Endothelial cell of umbilical vein (primary cell): ENCODE data around the gene OR2G6. TPM values are rescaled to one million over a fixed set of nuclear protein-coding genes. Genes with fewer than 3 reads are reported as not detected.
"Not testable (repeated sequence)": the region's sequence is repeated elsewhere in the genome, so short reads cannot be mapped to it uniquely, and the experiment has no call there.

Source experiments
- BruUV-seq: library from RNA; stranded (reverse); fragments of 400-500 nt; replicated peaks from 2 replicates; lab custom pipeline; 2021; lab: Mats Ljungman, UMichigan
- CTCF ChIA-PET: fragments of 300-600, 350-600 bp; sonication (Branson Sonifier 250); formaldehyde crosslinking; loops from one replicate; lab custom pipeline; 2021; ENCODE audit warnings: antibody characterized with exemption, inconsistent platforms; lab: Charles Lee
- POLR2A ChIA-PET: fragments of 300-600, 350-600 bp; sonication (Branson Sonifier 250); formaldehyde crosslinking; loops from one replicate; lab custom pipeline; 2021; ENCODE audit warnings: antibody characterized with exemption, inconsistent platforms; lab: Charles Lee
- DNase-seq: peaks from one replicate; pipeline ENCODE4 v3.0.0-alpha.2; 2011; ENCODE audit warnings: low read depth, low spot score
- FAIRE-seq: peaks from 2 replicates; lab custom pipeline; 2011; peaks lifted over from hg19 to GRCh38; lab: Jason Lieb, UNC
- H2AFZ ChIP-seq: 2 replicates; pipeline ENCODE4 v1.6.0; 2012; ENCODE audit warnings: low read depth, low read length, control low read depth, inconsistent platforms
- H3K27ac ChIP-seq: 2 replicates; pipeline ENCODE4 v1.5.1; 2011; ENCODE audit warnings: low read depth, mild to moderate bottlenecking, control low read depth, low read length, moderate library complexity; ENCODE audit not compliant: insufficient read depth
- H3K27me3 ChIP-seq, 2 experiments: 2 replicates each; pipeline versions ENCODE4 v1.6.0 to v1.6.1; 2011; ENCODE audit warnings: low read length in 2 of 2, mixed read lengths in 1 of 2; ENCODE audit not compliant: control insufficient read depth in 2 of 2, insufficient read depth in 2 of 2
- H3K36me3 ChIP-seq, 2 experiments: 2 replicates in 1 of 2; 3 replicates in 1 of 2; pipeline ENCODE4 v1.5.1; 2011; ENCODE audit warnings: low read length in 2 of 2, mild to moderate bottlenecking in 1 of 2, moderate library complexity in 1 of 2; ENCODE audit not compliant: control insufficient read depth in 2 of 2, insufficient read depth in 2 of 2; ENCODE audit errors: extremely low read depth in 1 of 2
- H3K4me1 ChIP-seq: 3 replicates; pipeline ENCODE4 v1.5.1; 2011; ENCODE audit warnings: mild to moderate bottlenecking, low read length; ENCODE audit not compliant: control insufficient read depth, insufficient read depth; ENCODE audit errors: extremely low read depth
- H3K4me2 ChIP-seq: 2 replicates; pipeline ENCODE4 v1.6.1; 2011; ENCODE audit warnings: low read length, control low read depth, mixed read lengths; ENCODE audit not compliant: insufficient read depth
- H3K4me3 ChIP-seq, 3 experiments: fragments of 200-600 bp in 1 of 3; sonication (generic), shearing (Covaris generic) in 1 of 3; replicated peaks in 1 of 3; 2 replicates each; pipeline ENCODE4 v1.5.1; 2011 to 2016; ENCODE audit warnings: control low read depth in 3 of 3, low read length in 3 of 3, mild to moderate bottlenecking in 2 of 3, inconsistent platforms in 1 of 3, low read depth in 1 of 3, moderate library complexity in 1 of 3; ENCODE audit not compliant: insufficient read depth in 1 of 3
- H3K79me2 ChIP-seq: 2 replicates; pipeline ENCODE4 v1.6.0; 2012; ENCODE audit warnings: low read length, inconsistent platforms; ENCODE audit not compliant: control insufficient read depth, insufficient read depth
- H3K9ac ChIP-seq: replicated peaks from 2 replicates; pipeline ENCODE3; 2011; ENCODE audit warnings: low read length, control low read depth; ENCODE audit not compliant: insufficient read depth; ENCODE audit errors: extremely low read depth
- H3K9me1 ChIP-seq: replicated peaks from 3 replicates; pipeline ENCODE4 v1.6.0; 2011; ENCODE audit warnings: mild to moderate bottlenecking, low read length; ENCODE audit not compliant: control insufficient read depth, insufficient read depth; ENCODE audit errors: extremely low read depth
- H3K9me3 ChIP-seq: replicated peaks from 2 replicates; pipeline ENCODE4 v1.5.1; 2012; ENCODE audit warnings: low read length, inconsistent platforms; ENCODE audit not compliant: control insufficient read depth, insufficient read depth
- H4K20me1 ChIP-seq: replicated peaks from 2 replicates; pipeline ENCODE3; 2011; ENCODE audit warnings: mild to moderate bottlenecking, low read length; ENCODE audit not compliant: control insufficient read depth, insufficient read depth; ENCODE audit errors: extremely low read depth
- CTCF ChIP-seq, 2 donors: IDR thresholded peaks; 1 replicate in 1 of 2; 2 replicates in 1 of 2; pipeline ENCODE4 v1.5.1; 2011; ENCODE audit warnings: low read length in 2 of 2, mild to moderate bottlenecking in 2 of 2, moderate library complexity in 2 of 2, control low read depth in 1 of 2, inconsistent platforms in 1 of 2, low read depth in 1 of 2; ENCODE audit not compliant: insufficient read depth in 1 of 2; ENCODE audit errors: extremely low read depth in 1 of 2
- EZH2 ChIP-seq: IDR thresholded peaks from 2 replicates; pipeline ENCODE4 v1.6.1; 2012; ENCODE audit warnings: borderline replicate concordance, low read depth, mild to moderate bottlenecking, moderate library complexity, low read length, inconsistent platforms; ENCODE audit not compliant: severe bottlenecking
- FOS ChIP-seq: IDR thresholded peaks from 2 replicates; pipeline ENCODE4 v1.6.1; 2011; ENCODE audit warnings: mild to moderate bottlenecking, low read length, moderate library complexity, borderline replicate concordance; ENCODE audit not compliant: insufficient read depth
- GATA2 ChIP-seq: IDR thresholded peaks from 2 replicates; pipeline ENCODE4 v1.7.0; 2011; ENCODE audit warnings: low read depth, mild to moderate bottlenecking, moderate library complexity, mixed read lengths, low read length; ENCODE audit not compliant: insufficient read length, insufficient read depth
- JUN ChIP-seq: IDR thresholded peaks from 2 replicates; pipeline ENCODE4 v1.6.1; 2011; ENCODE audit warnings: borderline replicate concordance, low read depth; ENCODE audit not compliant: insufficient read length, insufficient read depth
- MAX ChIP-seq: IDR thresholded peaks from 2 replicates; pipeline ENCODE4 v1.6.1; 2011; ENCODE audit not compliant: insufficient read depth, insufficient read length
- MYC ChIP-seq: IDR thresholded peaks from one replicate; pipeline ENCODE4 v1.6.1; 2011; ENCODE audit warnings: mild to moderate bottlenecking, low read depth, low read length
- POLR2A ChIP-seq: IDR thresholded peaks from 2 replicates; pipeline ENCODE4 v1.6.1; 2012; ENCODE audit warnings: low read depth, mild to moderate bottlenecking, control low read depth, low read length
- POLR2AphosphoS5 ChIP-seq: IDR thresholded peaks from 2 replicates; pipeline ENCODE4 v1.6.1; 2012; ENCODE audit warnings: low read depth, mild to moderate bottlenecking, control low read depth, low read length, moderate library complexity; ENCODE audit not compliant: insufficient read depth
- dilution Hi-C: fragments of 300-500 bp; cut with MboI; formaldehyde crosslinking; loops from one replicate; pipeline ENCODE4 v1.15.0; 2019; ENCODE audit warnings: low sequenced_read_pairs; ENCODE audit not compliant: extremely low pct_ligation_motif_present
- intact Hi-C: fragments of 100-400 bp; cut with micrococcal nuclease; formaldehyde crosslinking; loops from one replicate; pipeline ENCODE4 v1.10.0; 2022
- polyA plus RNA-seq, 4 experiments: library from polyadenylated mRNA; depleted of rRNA in 3 of 4; stranded (reverse) in 3 of 4; unstranded in 1 of 4; fragments of >200 nt; gene quantifications; 2 replicates each; pipeline versions ENCODE4 v1.2.1 to v1.2.3, GENCODE V29; 2011 to 2012; ENCODE audit warnings: missing spikeins in 1 of 4
- total RNA-seq: library from RNA; stranded (reverse); gene quantifications from 2 replicates; pipeline ENCODE4 v1.2.3, GENCODE V29; 2021

OR2G6 gene
- total and polyA plus RNA-seq, 2 donors (not counting 3 experiments of a cell fraction or from before 2014, with no cell fraction given): not detected

DNA sequence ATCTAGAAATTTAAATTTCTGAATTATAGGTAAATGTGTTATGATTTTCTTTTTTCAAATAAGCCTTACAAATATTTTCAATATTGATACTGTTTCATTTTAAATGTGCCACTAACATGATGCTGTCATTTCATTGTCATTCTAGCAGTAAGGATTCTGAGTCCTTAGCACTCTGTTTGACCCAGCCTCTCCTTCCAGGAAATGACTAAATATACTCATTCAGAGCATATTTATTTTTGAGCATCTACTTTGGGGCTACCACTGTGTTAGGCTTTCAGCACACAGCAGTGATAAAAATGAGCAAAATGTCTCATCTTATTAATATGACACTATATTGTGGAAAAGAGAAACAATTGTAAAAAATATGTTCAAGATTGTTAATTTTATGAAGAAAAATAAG is 2.3 kb downstream of the OR2G6 start:
- H3K27ac ChIP-seq, DNase-seq, H3K9me3 ChIP-seq, POLR2A ChIA-PET, H3K9ac ChIP-seq, H3K36me3 ChIP-seq, intact Hi-C loops, dilution Hi-C loops, H3K27me3 ChIP-seq, H3K4me3 ChIP-seq, H2AFZ ChIP-seq, H3K4me1 ChIP-seq, FAIRE-seq, BruUV-seq, CTCF ChIA-PET, H4K20me1 ChIP-seq, H3K9me1 ChIP-seq, H3K79me2 ChIP-seq, H3K4me2 ChIP-seq: not testable (repeated sequence)

DNA sequence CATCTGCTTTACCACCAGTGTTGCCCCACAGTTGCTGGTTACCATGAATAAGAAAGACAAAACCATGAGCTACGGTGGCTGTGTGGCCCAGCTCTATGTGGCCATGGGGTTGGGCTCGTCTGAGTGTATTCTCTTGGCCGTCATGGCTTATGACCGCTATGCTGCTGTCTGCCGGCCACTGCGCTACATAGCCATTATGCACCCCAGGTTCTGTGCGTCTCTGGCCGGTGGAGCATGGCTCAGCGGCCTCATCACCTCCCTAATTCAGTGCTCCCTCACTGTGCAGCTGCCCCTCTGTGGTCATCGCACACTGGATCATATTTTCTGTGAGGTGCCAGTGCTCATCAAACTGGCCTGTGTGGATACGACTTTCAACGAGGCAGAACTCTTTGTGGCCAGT is 14.0 kb downstream of the OR2G6 start:
- no peak for DNase-seq
- BruUV-seq: no TSS peak
- no peak overlapping the region for H2AFZ ChIP-seq

GRCh38 chr1:248537449-248537848 is 29.6 kb downstream of the OR2G6 start:
- H3K4me3 ChIP-seq, H2AFZ ChIP-seq, H4K20me1 ChIP-seq, POLR2A ChIA-PET, H3K36me3 ChIP-seq, BruUV-seq, H3K9ac ChIP-seq, H3K27ac ChIP-seq, DNase-seq, H3K9me3 ChIP-seq, dilution Hi-C loops, H3K79me2 ChIP-seq, H3K4me2 ChIP-seq, H3K9me1 ChIP-seq, FAIRE-seq, intact Hi-C loops, H3K4me1 ChIP-seq, CTCF ChIA-PET, H3K27me3 ChIP-seq: not testable (repeated sequence)

More for the DNA sequence above, 14.0 kb downstream of the OR2G6 start:
- H3K4me2 ChIP-seq: no peak overlapping the region
- dilution Hi-C loops: no loop called here
- H3K27me3 ChIP-seq: no peaks in the 10 kb centered on the region
- H3K9ac ChIP-seq: no peak overlapping the region
- H3K27ac ChIP-seq: no peak overlapping the region
- POLR2A ChIA-PET: no interaction called here
- no peaks in the 10 kb centered on the region for H4K20me1 ChIP-seq
- CTCF ChIA-PET: no interaction called here
- H3K4me3 ChIP-seq: no peak overlapping the region
- no peaks in the 10 kb centered on the region for H3K79me2 ChIP-seq
- peaks cover 2% of the 10 kb centered on the region for H3K9me3 ChIP-seq
- no peaks in the 10 kb centered on the region for H3K36me3 ChIP-seq
- intact Hi-C loops: no loop called here
- no peaks in the 10 kb centered on the region for H3K4me1 ChIP-seq
- H3K9me1 ChIP-seq: no peaks in the 10 kb centered on the region
- no peak for FAIRE-seq
- TF ChIP-seq POLR2A (no peak), CTCF (IDR thresholded peaks at IDR 0.05; ENCODE audit: extremely low read depth in 1 of 2, insufficient read depth in 1 of 2, low read depth in 1 of 2, low read length in 2 of 2) (no peak), FOS (no peak), JUN (no peak), POLR2AphosphoS5 (no peak), GATA2 (no peak), MYC (no peak), MAX (no peak), EZH2 (no peak)
